Erythroblast (primary cell): ENCODE results near the gene HCN4.

Experiments used
- GATA1 ChIP-seq: IDR thresholded peaks from 2 replicates; pipeline ENCODE4 v1.6.1; 2011; ENCODE audit warnings: low read depth, mild to moderate bottlenecking, control low read depth, low read length, moderate library complexity
- POLR2A ChIP-seq: IDR thresholded peaks from 2 replicates; pipeline ENCODE4 v1.6.1; 2011; ENCODE audit warnings: mild to moderate bottlenecking, low read length

DNA sequence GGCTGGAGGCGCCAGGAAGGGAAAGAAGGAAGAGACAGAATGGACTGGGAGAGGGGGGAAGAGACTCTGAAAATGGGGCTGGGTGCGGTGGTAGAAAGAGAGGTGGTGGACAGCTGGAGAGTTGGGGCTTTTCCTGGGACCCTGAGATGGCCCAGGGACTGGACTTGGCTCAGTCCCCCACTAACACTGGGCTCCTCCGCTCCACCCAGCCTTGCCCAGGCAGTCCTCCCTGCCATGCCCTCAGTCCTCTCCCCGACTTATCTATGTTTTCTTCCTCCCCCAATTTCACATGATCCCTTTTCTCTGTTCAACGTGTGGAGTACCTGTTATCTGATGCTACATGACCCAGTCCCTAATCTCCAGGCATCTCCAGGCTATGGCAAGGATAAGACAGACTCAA, 6.3 kb upstream of the HCN4 start:
- TF ChIP-seq POLR2A = no peak
- no peak for TF ChIP-seq GATA1
